ENCODE measurements around the gene RSPH10B.
"Not testable (repeated sequence)": the region's sequence is repeated elsewhere in the genome, so short reads cannot be mapped to it uniquely, and the experiment has no call there.

The RSPH10B gene

GRCh38 chr7:5970347-5970911 is at the start of gene RSPH10B:
Gene RSPH10B (minus strand): TSS chr7:5970689. CDS start chr7:5967116, 3,573 bp downstream.
- H3K36me3 ChIP-seq; H3K27ac ChIP-seq; intact Hi-C loops (cut with DNase I; ENCODE audit: low total_unique reads); H3K27me3 ChIP-seq; DNase-seq; H3K4me1 ChIP-seq; H3K9me3 ChIP-seq; H3K4me3 ChIP-seq: not testable (repeated sequence)

- no peak for TF ChIP-seq CTCF (IDR thresholded peaks at IDR 0.05)
- H3K4me3 ChIP-seq: no peak overlapping the region
- H3K27me3 ChIP-seq: no peaks in the 10 kb centered on the region
- no peak overlapping the region for H3K27ac ChIP-seq
- peaks cover 0 to 7% (median 1%) of the 10 kb centered on the region in 4 donors for H3K4me1 ChIP-seq
- intact Hi-C loops (cut with DNase I; ENCODE audit: low total_unique reads): no loop called here
- no peaks in the 10 kb centered on the region for H3K9me3 ChIP-seq
- H3K36me3 ChIP-seq: peaks cover 42 to 74% (median 63%) of the 10 kb centered on the region in 3 donors
- DNase-seq: no peak
Observed at GRCh38 chr7:6016653-6016966, 46.1 kb upstream of the RSPH10B start.

- peak overlapping the region in 1 of 2 donors; percentile 17 for H3K27ac ChIP-seq
- intact Hi-C loops (cut with DNase I; ENCODE audit: low total_unique reads): no loop called here
- TF ChIP-seq CTCF (IDR thresholded peaks at IDR 0.05): no peak
- peaks cover 42 to 69% (median 58%) of the 10 kb centered on the region in 3 donors for H3K36me3 ChIP-seq
- H3K4me3 ChIP-seq: no peak overlapping the region
- H3K4me1 ChIP-seq: peaks cover 0 to 10% (median 2%) of the 10 kb centered on the region in 4 donors
- no peaks in the 10 kb centered on the region for H3K27me3 ChIP-seq
- peak; percentile 70 to 75 for DNase-seq
- H3K9me3 ChIP-seq: no peaks in the 10 kb centered on the region
Observed at GRCh38 chr7:6015917-6016652, 45.6 kb upstream of the RSPH10B start.

GRCh38 chr7:6012355-6013104 is 42.0 kb upstream of the RSPH10B start:
- Histone ChIP-seq H3K27me3 (no peaks in the 10 kb centered on the region), H3K36me3 (peaks cover 11 to 34% (median 25%) of the 10 kb centered on the region in 3 donors), H3K4me3 (no peak overlapping the region), H3K9me3 (no peaks in the 10 kb centered on the region), H3K27ac (no peak overlapping the region), H3K4me1 (peaks cover 0 to 31% (median 10%) of the 10 kb centered on the region in 4 donors)
- intact Hi-C loops (cut with DNase I; ENCODE audit: low total_unique reads): no loop called here
- DNase-seq: peak in 1 of 2 donors; percentile 20
- no peak for TF ChIP-seq CTCF (IDR thresholded peaks at IDR 0.05)

GRCh38 chr7:6011541-6011940 is 41.1 kb upstream of the RSPH10B start:
- Histone ChIP-seq H3K9me3 (no peaks in the 10 kb centered on the region), H3K36me3 (peaks cover 9 to 24% (median 16%) of the 10 kb centered on the region in 3 donors), H3K4me1 (peaks cover 0 to 31% (median 10%) of the 10 kb centered on the region in 4 donors), H3K27ac (no peak overlapping the region), H3K27me3 (no peaks in the 10 kb centered on the region), H3K4me3 (no peak overlapping the region)
- no peak for TF ChIP-seq CTCF (IDR thresholded peaks at IDR 0.05)
- no peak for DNase-seq
- intact Hi-C loops (cut with DNase I; ENCODE audit: low total_unique reads): no loop called here

GRCh38 chr7:6010370-6010769 is 39.9 kb upstream of the RSPH10B start:
- Histone ChIP-seq H3K36me3 (peaks cover 4 to 13% (median 6%) of the 10 kb centered on the region in 3 donors), H3K4me1 (peaks cover 0 to 25% (median 9%) of the 10 kb centered on the region in 4 donors), H3K27ac (peak overlapping the region in 1 of 2 donors; percentile 91), H3K4me3 (peak overlapping the region in 1 of 2 donors; percentile 93)
- H3K9me3 ChIP-seq; intact Hi-C loops (cut with DNase I; ENCODE audit: low total_unique reads); DNase-seq; H3K27me3 ChIP-seq: not testable (repeated sequence)
